Hair follicle dermal papilla cell (primary cell): Measurements from ENCODE around the gene BTNL9. TPM values are rescaled to one million over a fixed set of nuclear protein-coding genes. Genes with fewer than 3 reads are reported as not detected.

Source experiments
- small RNA-seq: library from RNA; depleted of rRNA; stranded (forward); fragments of <200 nt; gene quantifications from one replicate; pipeline ENCODE3, GENCODE V24; 2012
- total RNA-seq: library from RNA; depleted of rRNA; stranded (reverse); fragments of >200 nt; gene quantifications from 2 replicates; pipeline ENCODE4 v1.2.3, GENCODE V29; 2012

BTNL9 gene
- total RNA-seq: not detected in 2 replicates

DNA sequence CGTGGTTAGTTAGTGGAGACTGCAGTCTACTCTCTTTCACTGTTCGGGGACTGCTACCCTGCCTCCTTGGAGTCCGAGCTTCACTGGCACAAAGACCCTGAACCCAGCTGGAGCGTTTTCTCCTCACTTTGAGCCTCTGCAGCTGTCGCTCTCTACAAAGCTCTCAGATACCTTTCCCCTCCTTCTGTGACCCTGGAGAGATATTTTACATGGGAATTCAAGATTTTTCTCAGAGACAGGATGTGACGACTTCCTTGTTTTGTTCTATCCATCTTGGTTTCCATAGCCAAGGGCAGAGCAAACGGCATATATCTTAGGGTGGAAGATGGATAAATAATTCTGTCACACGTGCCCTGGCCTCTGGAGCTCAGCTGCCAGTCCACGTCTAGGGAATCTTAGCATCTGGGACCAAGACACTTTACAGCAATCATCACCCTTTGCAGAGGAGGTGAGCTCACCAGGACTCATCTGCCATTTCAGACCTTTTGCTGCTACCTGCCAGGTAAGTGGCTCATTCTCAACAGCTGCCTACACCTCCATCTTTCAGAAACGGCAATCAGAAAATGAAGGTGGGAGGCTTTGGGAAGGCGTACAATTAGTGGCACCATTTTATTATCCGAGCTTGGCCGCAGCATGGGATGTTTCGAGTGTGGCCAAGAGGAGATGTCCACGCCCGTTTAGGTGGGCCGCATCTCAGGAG, at the start of gene BTNL9:
Gene BTNL9 (plus strand): TSS at position 336 of the 700 bp plus-strand sequence. CDS start 5,224 bp downstream, outside the sequence.

Small RNA genes lying within 50 kb of the gene (small RNA-seq; reads per million reads assigned to genes)
- not detected for gene MIR8089
- gene RNU6-1036P: not detected

Other genes starting within 250 kb of the BTNL9 start
- 157 and 163 TPM in 2 replicates for gene MGAT1, start 237.5 kb upstream of the BTNL9 start, total RNA-seq
- gene ZFP62, start 179.0 kb upstream of the BTNL9 start, total RNA-seq: 10.9 and 11.7 TPM in 2 replicates
- not detected in 2 replicates for gene BTNL8, start 141.1 kb upstream of the BTNL9 start, total RNA-seq
- gene BTNL3, start 51.4 kb upstream of the BTNL9 start, total RNA-seq: not detected in 2 replicates
- not detected in 2 replicates for gene OR2V1, start 90.9 kb downstream of the BTNL9 start, total RNA-seq
- gene OR2V2, start 107.3 kb downstream of the BTNL9 start, total RNA-seq: not detected in 2 replicates
- 2.1 and 4.0 TPM in 2 replicates for gene TRIM7, start 164.9 kb downstream of the BTNL9 start, total RNA-seq
- gene TRIM41, start 183.0 kb downstream of the BTNL9 start, total RNA-seq: 10.7 and 12.1 TPM in 2 replicates
- 4,235 and 4,240 TPM in 2 replicates for gene RACK1, start 203.6 kb downstream of the BTNL9 start, total RNA-seq
- gene TRIM52, start 220.9 kb downstream of the BTNL9 start, total RNA-seq: 6.1 and 10.4 TPM in 2 replicates